HPDE6-E6E7 (cell line): Measurements from ENCODE around the gene ATP2B2.

ENCODE experiments used
- DNase-seq: peaks from one replicate; pipeline ENCODE4 v3.0.0; 2011; ENCODE audit warnings: missing footprints; ENCODE audit errors: extremely low spot score

Gene ATP2B2

DNA sequence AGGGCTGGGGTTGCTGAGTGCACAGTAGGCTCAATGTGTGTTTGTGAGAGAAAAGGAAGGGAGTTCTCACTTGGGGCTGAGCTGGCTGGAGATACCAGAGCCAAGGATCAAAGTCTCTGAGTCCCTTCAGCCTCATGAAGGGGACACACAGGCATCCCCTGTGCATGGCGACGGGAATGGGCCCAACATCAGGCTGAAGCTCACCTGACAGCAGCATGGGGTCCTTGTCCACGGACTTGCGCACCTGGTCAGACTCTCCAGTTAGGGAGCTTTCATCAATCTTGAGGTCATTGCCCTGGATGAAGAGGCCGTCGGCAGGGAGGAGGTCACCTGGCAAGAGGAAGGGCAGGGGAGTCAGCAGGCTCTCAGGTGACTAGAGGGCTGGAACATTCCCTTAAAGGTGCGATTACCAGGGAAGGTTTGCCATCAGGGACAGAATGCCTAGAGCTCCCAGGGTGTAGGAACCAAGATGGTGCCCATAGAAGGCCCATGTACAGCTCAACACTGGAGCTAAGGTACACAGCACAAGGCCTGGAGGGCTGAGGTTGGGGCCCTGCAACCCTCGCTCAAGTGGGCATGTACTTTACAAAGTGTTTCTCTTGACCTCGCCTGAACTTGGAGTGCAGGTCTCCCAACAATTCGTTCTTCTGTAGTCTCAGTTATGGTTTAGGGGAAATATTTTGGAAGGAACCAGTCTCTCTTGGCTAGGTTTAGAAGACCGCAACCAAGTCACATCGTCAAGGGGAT lies 104.5 kb downstream of the ATP2B2 start:
- DNase-seq: no peak

DNA sequence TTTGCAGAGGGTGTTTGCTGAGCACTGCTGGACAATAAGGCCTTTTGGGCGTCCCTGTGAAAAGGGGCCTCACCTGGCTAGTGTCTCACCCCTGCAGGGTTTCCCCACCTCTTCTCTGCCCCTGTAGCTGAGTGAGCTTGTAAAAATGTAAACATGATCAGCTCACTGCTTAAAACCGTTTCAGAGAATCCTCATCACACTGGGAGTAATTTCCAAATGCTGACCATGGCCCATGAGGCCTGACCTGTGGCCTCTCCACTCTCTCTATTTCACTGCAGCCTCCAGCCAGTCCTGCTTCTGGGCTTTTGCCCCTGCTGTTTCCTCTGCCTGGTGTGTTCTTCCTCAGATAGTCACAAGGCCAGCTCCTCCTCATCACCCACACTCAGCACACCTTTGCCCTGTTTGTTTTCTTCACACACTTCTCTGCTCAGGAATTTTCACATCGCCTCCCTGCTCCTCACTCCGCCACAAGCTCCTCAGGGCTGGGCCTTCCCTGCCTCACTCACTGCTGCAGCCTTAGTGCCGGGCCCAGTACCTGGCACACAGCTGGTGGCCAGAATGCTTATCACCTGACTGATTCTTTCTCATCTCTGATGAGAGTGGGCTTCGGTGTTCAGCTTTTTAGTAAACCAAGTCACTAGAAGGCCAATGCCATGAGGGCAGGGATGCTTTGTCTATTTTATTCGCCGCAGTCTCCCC lies 105.2 kb downstream of the ATP2B2 start:
- DNase-seq: no peak

DNA sequence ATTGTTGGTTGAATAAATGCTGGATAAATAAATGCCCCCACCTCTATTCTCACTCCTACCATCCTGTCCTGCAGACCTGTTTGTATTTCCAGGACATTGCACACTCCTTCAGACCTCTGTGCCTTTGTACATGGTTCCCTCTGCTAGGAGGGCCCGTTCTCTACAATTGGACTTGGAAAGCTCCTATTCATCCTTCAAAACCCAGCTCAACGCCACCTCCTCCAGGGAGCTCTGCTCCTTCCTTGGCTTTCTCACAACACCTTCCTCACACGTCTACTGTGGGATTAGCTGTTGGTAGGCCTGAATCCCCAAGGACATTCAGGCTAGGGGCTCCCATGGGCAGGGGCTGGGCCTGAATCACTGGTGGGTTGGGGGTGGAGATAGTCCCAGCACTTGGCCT lies 105.8 kb downstream of the ATP2B2 start:
- no peak for DNase-seq

DNA sequence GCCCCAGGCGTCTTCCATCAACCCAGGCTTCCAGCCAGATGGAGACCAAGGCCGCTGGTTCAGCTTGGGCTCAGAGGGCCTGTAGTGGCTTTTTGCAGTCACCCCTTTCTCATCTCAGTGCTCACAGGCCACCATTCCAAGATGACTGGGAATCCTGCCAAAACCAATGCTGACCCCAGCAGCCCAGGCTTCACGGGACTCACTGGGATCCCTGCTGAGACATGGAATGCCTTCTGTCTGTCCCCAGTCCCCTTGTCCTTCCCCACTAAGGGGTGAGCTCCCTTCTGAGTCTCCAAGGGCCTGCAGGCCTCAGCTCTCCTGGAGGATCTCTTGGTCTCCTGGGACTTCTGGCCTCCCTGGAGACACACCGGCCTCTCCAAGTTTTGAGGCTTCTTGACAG lies 107.0 kb downstream of the ATP2B2 start:
- DNase-seq: no peak

DNA sequence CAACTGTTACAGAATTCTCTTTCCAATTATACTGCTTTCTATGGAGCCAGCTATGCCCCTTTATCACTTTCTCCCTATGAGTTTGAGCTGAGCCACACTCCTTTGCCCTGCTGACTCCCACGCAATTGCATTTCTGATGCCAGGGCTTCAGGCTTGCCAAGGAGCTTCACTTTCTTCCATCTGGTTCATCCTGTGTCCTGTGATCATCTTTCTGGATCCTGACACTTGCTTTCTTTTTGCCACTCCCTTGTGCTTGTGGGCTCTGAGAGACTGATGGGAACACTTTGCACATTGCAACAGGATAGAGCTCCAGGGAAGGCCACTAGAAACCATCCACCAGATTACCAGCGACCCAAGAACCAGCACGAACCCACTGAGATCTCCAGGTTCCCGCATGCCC lies 107.5 kb downstream of the ATP2B2 start:
- DNase-seq: no peak

DNA sequence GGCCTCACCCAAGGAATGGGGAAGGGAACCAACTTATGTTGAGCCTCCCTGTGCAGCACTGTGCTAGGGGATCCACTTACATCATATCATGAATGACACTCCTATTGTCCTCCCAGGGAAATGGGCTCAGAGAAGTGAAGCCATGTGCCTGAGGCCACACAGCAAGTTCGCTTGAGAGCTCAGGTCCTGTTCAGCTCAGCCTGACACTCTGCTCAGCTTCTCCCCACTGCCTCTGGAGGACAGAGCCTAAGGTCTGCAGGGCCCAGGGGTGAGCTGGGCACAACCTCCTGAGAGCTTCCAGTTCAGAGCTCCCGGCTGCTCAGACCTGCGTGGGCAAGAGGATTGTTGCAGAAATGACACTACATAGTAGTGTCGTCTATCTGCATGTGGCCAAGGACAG lies 108.5 kb downstream of the ATP2B2 start:
- DNase-seq: no peak

DNA sequence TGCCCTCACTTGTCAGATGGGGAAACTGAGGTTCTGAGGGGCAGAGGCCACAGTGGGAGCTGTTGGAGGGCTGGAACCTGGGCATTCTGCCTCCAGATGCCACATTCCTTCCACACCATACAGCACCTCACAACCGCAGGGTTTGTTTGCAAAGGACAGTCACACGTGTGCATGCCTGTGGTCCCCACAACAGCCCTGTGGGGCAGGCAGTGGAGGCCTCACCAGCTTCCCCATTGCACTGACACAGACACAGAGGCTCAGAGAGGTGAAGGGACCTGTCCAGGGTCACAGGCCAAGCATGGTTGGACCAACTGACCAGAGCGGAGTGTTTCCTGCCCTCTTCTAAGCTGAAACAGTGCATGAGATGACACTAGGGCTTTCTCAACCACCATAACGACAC lies 109.3 kb downstream of the ATP2B2 start:
- no peak for DNase-seq

DNA sequence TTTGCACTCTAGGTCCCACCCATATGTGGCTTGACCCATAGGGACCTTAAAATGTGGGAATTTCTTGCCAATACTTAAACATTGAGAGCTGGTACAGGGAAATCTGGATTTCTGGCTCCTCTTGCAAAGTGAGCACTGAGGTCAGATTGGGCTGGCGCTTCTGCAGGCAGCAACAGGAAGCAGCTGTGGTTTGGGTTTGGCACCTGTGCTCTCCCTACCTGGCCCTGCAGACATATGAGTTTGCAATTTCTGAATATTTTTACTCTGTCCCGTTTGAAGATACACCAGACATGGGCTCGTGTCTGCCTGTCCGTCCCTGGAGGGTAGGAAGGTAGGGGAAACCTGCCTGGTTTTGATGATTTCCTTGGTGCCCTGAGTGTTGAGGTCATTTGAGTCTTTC lies 109.7 kb downstream of the ATP2B2 start:
- DNase-seq: no peak

DNA sequence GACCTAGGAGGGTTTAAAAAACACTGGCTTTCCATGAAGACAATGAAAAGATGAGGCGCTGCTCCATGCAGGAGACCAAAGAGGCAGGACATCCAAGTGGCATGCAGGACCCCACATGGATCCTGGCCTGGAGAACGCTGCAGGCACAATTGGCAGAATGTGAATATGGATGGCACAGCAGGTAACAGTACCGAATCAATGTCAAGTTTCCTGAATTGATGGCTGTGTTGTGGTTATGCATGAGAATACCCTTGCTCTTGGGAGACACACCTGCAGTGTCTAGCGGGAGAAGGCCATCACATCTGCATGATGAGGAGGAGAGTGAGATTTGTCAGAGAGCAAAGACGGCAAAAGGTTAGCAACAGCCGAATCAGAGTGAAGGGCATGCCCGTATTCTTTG lies 110.2 kb downstream of the ATP2B2 start:
- DNase-seq: no peak

DNA sequence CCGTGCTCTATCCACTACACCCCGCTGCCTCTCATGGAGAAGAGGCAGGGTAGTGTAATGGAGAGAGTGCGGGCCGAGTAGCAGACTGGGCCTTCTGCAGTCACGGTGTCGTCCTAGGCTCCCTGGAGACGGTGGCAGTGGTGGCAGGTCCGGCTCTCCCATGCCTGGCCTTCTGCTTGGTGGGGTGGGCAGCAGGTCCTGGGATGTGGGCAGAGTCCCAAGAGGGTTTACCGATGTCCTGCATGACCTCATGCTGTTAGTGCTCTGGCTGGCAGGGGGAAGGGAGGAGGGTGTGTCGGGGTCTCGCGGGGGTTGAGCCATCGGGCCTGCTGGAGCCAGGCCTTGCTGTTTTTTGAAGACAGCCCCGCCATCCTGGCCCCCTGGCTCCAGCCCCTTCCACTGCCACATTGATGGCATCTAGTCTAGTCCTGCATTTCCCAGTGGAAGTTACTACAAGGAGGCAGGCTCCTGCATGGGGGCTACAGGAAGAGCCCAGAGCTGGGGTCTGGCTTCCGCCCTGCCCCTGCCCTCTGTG lies 110.8 kb downstream of the ATP2B2 start:
- no peak for DNase-seq

DNA sequence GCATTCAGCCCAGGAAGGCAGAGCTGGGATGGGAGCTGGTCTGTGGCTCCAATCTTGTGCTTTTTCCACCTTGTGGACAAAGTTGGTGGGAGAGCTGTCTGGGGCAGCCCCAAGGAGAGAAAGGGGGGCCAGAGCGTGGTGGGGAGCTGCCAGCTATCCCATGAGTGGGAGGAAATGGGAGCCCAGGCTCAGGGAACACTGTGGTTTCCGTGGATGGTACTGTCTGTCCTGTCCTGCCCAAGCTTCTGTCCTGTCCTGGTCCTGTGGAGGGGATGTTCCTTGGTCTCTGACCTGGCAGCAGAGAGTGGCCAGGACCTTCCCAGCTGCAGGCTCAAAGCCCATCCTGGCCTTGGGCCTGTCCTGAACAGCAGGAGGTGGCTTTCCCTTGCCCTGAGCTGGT lies 111.9 kb downstream of the ATP2B2 start:
- DNase-seq: no peak

DNA sequence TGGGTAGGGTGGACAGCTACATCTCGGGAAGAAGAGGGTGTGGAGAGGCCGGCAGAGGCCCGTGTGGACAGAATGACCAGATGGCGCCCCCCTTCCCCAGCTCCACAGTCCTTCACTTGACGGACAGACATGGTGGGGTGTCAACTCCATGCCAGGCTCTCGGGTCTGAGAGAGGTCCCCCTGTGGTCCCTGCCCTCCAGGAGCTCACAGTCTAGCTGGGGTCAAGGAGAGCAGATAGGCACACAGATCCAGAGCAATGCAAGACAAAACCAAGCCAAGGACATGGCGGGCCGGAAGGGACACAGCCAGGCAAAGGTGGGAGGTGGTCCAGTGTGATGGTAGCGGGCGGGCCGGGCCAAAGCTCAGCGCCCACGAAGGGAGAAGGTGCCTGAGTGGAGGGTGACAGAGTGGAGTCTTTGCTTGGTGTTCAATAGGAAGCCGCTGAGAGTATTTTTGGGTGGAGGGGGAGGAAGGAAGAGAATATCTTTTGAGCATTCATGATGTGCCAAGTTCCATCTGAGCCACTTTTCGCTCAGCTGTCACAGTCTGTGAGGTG lies 112.4 kb downstream of the ATP2B2 start:
- DNase-seq: no peak

DNA sequence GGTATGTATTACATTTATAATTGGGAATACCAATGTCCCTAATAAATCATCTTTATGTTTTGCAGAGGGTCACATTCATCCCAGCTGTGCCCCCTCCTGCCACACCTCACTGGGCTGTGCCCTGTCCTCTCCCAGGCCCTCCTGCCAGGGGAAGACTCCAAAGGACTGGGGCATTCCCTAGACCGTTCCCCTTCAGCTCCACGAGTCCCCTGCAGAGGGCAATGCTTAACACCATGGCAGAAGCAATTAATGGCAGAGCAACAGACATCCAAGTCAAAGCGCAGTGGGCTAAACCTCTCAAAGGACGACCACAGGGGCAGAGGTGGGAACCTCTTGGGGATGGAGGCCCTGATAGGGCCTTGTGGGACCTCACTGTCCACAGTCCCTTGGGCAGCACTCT lies 113.1 kb downstream of the ATP2B2 start:
- DNase-seq: no peak

DNA sequence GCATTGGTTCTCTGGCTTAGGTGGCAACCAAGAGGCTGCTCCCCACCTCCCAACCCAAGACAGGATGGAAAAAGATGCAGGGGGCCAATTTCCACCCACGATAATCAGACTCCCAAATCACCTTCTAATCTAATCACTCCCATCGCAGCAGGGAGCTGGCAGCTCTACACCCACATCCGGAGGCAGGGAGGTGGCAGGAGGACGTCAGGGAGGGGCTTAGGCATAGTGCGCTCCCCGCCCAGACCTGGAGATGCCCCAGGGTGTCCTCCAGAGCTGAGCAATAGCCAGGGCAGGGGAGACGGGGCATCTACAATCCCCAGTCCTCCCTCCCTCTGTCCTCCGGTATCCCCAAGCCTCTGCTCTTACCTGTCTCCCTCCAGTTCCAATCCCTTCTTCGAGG lies 114.0 kb downstream of the ATP2B2 start:
- no peak for DNase-seq

DNA sequence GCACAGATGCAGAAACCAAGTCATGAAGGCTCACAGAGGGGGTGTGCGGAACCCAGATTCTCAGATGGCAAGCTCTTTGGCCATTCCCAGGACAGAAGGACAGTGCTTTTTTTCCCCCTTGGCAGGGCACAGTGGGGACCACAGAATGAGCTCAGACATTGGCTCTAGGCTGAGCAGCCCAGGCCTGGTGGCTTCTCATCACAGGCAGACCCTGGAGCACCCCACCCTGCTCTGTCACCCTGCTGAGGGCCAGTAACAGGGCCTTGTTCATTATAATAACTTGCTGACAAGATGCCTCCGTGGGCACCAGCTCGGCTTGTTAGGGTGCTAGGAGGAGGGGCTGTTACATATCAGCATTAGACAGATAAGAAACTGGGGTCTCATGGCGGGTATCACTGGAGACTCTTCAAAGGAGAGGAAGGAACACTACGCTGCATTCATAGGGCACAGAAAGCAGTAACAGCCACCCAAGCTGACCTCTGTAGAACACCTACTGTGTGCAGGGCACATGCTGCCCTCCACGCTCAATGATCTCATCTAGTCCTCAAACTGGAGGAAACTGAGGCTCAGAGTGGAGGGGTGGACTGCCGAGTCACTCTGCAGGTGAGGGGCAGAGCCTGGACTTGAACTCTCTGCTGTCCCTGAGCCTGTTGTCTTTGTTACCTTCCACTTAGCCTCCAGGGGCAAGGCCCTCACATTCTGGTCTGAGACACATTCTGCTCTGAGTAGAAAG lies 114.6 kb downstream of the ATP2B2 start:
- no peak for DNase-seq

DNA sequence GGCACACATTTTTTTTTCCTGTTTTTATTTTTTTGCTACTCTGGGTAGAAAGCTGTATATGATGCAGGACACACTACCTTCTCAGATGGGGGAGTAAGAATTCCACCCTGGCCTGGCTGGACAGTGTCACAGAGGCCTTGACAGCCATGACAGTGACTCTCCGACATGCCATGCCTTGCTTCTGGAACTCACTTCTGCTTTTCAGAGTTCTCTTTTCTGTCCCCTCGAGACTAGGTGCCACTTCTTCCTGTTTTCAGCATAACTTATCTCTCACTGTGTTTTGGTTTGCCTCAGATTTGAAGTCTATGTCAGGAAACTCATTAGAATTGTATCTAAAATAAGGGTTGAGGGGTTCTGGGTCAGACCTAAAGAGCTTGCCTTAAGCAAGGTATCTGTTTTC lies 115.4 kb downstream of the ATP2B2 start:
- no peak for DNase-seq

DNA sequence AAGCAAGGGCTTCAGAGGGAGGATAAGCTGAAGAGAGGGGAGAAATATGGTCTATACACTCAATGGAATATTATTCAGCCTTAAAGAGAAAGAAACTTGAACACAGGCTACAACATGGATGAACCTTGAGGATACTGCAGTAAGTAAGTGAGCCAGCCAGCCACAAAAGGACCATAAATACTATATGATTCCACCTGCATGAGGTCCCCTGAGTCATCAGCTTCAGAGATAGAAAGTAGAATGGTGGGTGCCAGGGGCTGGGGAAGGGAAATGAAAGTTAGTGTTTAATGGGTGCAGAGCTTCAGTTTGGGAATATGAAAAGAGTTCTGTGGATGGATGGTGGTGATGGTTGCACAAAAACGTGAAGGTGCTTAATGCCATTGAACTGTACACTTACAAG lies 116.0 kb downstream of the ATP2B2 start:
- DNase-seq: no peak

DNA sequence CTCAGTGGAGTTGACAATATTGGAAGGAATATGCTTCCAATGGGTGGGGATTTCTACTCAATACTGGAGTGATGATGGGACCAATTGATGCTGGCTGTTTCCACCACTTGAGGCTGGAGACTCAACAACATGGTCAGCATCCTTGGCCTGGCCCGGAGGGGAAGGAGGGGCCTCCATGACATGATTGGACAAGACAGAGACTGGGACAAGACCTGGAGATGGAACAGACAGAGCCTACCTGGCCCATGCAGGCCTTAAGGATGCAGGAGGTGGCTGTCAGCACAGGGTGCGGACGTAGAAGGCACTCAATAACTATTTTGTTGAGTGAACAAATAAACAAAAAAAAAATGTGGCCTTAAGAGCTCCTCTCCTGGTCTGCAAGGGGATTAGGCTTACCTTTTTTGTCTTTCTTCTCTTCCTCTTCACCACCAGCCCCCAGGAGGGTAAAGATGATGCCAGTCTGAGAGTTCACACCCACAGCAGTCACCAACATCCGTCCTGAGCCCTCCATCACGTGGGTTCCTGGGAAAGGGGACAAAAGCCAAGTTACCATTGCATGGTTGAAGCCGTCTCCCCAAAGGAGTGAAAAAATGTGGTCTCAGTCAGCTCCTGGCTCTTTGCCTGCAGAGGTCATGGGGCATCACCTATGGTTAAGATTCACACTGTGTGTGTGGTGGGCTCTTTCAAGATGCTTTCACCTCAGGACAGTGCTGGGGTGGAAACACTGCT lies 117.3 kb downstream of the ATP2B2 start:
- DNase-seq: no peak

DNA sequence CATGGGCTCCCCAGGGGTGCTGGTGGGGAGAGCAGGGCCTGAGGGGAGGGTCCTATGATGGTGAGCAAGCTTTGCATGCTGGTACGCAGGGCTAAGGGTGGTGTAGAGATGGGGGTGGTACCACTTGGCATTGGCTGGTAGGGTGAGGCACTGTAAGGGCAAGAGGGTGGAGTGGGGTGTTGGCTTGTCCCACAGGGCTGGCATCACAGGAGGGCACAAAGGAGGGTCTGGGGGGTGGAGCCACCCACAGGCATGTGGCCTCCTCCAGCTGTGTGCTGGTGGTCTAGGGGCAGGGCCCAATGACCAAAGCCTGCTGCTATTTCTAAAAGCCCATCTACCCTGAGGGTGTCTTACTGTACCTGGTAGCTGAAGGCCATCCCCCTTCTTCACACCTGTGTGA lies 119.3 kb downstream of the ATP2B2 start:
- DNase-seq: no peak

DNA sequence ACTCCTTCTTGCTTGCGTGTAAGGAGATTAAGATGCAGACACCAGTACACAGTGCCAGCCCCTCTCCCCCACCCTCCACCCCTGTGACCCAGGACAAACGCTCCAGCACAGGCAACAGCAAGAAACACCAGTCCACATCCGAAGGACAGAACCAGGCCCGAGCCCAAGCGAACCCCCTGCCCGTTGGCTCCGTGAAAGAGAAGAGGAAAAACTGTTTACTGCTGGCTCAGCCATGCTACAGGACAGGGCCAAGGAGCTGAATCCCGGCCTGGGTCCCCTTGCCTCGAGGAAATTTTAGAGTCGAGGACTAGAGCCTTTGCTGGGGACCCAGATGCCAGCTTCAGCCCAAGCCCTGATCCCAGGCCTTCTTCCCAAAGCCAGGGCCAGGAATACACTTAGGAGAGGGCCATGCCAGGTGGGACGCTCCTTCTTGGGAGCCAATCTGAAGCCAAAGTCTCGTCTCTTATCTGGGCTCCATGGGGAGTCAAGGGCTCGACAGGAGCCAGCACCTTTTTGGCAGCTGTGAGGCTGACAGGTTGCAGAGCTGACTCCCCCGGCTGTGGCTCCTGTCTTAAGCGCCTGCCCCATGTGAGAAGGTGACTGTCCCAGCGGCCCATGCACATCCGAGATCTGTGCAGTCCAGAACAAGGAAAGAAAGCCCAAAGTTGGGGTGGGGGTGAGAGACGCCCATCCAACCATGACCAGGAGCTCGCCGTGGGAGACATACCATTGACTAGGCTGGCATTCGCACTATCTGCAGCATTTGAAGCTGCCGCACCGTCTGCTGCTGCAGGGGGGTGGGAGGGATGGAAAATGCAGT lies 120.6 kb downstream of the ATP2B2 start:
- DNase-seq: no peak

DNA sequence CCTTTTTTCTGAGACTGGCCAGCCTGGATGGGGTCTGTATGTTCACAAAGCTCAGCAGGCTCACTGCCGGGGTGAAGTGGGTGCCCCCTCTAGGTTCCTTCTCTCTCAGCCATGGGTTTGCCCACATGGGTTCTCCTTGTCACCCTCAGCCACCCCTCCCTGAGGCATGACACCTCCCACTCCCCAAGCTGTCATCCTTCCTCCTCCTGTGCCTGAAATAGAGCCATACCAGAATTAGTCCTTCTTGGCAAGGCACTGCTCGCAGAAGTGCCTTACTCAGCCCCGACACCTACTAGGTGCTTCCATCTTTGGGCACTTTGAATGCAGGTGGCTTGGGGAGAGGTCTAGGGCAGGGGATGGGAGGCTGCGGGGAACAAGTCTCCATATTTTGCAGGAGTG lies 121.5 kb downstream of the ATP2B2 start:
- DNase-seq: no peak
